H1 (cell line): ENCODE data around the gene TDRD15.

ENCODE experiments used
- CREB1 ChIP-seq: IDR thresholded peaks from 2 replicates; pipeline ENCODE4 v1.6.1; 2012; ENCODE audit warnings: inconsistent platforms
- CTCF ChIP-seq, 3 experiments: IDR thresholded peaks; 1 replicate in 2 of 3; 2 replicates in 1 of 3; pipeline versions ENCODE4 v1.5.1 to v1.6.1; 2011; ENCODE audit warnings: low read length in 3 of 3, mild to moderate bottlenecking in 3 of 3, inconsistent platforms in 2 of 3, low read depth in 1 of 3, moderate library complexity in 1 of 3; ENCODE audit not compliant: insufficient read depth in 1 of 3; ENCODE audit errors: control extremely low read depth in 1 of 3
- EGR1 ChIP-seq: IDR thresholded peaks from 2 replicates; pipeline ENCODE4 v1.6.1; 2011; ENCODE audit warnings: low read depth, low read length, borderline replicate concordance
- POLR2A ChIP-seq, 2 experiments: IDR thresholded peaks; 1 replicate in 1 of 2; 2 replicates in 1 of 2; pipeline ENCODE4 v1.6.1; 2011; ENCODE audit warnings: low read depth in 2 of 2, low read length in 2 of 2, mild to moderate bottlenecking in 2 of 2; ENCODE audit errors: control extremely low read depth in 1 of 2
- RFX5 ChIP-seq: IDR thresholded peaks from 2 replicates; pipeline ENCODE4 v1.6.1; 2011; ENCODE audit warnings: low read depth, low read length, improper control_type of control experiment, borderline replicate concordance
- RXRA ChIP-seq: IDR thresholded peaks from 2 replicates; pipeline ENCODE4 v1.6.1; 2011; ENCODE audit warnings: low read depth, mild to moderate bottlenecking, low read length, moderate library complexity; ENCODE audit not compliant: insufficient read depth
- SRF ChIP-seq: IDR thresholded peaks from 2 replicates; pipeline ENCODE4 v1.6.1; 2011; ENCODE audit warnings: mild to moderate bottlenecking, low read depth, low read length, moderate library complexity
- TBP ChIP-seq: IDR thresholded peaks from 2 replicates; pipeline ENCODE4 v1.6.1; 2011; ENCODE audit warnings: low read depth, low read length, improper control_type of control experiment
- YY1 ChIP-seq: IDR thresholded peaks from 2 replicates; pipeline ENCODE4 v1.6.1; 2011; ENCODE audit warnings: low read depth, mild to moderate bottlenecking, low read length

- TF ChIP-seq CREB1 (no peak), SRF (no peak), EGR1 (no peak), RFX5 (no peak), YY1 (no peak), POLR2A (IDR thresholded peaks at IDR 0.05; ENCODE audit: control extremely low read depth in 1 of 2, low read depth in 2 of 2, low read length in 2 of 2) (no peak), CTCF (IDR thresholded peaks at IDR 0.05; ENCODE audit: control extremely low read depth in 1 of 3, insufficient read depth in 1 of 3, low read depth in 1 of 3, low read length in 3 of 3) (no peak), TBP (no peak), RXRA (no peak)
These were observed at the start of gene TDRD15 for GRCh38 chr2:21123473-21124393.
